Ectodermal cell (in vitro differentiated cells): ENCODE measurements around the gene NUTM2F.
"Not testable (repeated sequence)": the region's sequence is repeated elsewhere in the genome, so short reads cannot be mapped to it uniquely, and the experiment has no call there.

Experiments used
- H3K27ac ChIP-seq: 2 replicates; pipeline ENCODE4 v1.7.0; 2013; ENCODE audit warnings: mild to moderate bottlenecking, low read depth, low read length; ENCODE audit not compliant: insufficient read depth, poor library complexity, severe bottlenecking
- H3K27me3 ChIP-seq: 2 replicates; pipeline ENCODE4 v1.7.0; 2013; ENCODE audit warnings: mild to moderate bottlenecking, low read length; ENCODE audit not compliant: insufficient read depth, control insufficient read depth, poor library complexity, severe bottlenecking
- H3K36me3 ChIP-seq: one replicate; pipeline ENCODE4 v1.7.0; 2013; ENCODE audit warnings: low read length; ENCODE audit not compliant: control insufficient read depth, insufficient read depth
- H3K4me1 ChIP-seq: one replicate; pipeline ENCODE4 v1.7.0; 2013; ENCODE audit warnings: low read length; ENCODE audit not compliant: control insufficient read depth, insufficient read depth
- H3K4me3 ChIP-seq: 2 replicates; pipeline ENCODE4 v1.7.0; 2013; ENCODE audit warnings: low read depth, low read length, control low read depth; ENCODE audit not compliant: insufficient read depth
- H3K9me3 ChIP-seq: 2 replicates; pipeline ENCODE4 v1.7.0; 2013; ENCODE audit warnings: mild to moderate bottlenecking, low read length, moderate library complexity; ENCODE audit not compliant: control insufficient read depth
- WGBS, 2 experiments: methylation state at CpG; one replicate each; pipeline ENCODE4 v1.1.7; 2013; ENCODE audit warnings: missing lambda C conversion rate in 2 of 2; 5-methylcytosine and 5-hydroxymethylcytosine counted together

Gene NUTM2F

DNA sequence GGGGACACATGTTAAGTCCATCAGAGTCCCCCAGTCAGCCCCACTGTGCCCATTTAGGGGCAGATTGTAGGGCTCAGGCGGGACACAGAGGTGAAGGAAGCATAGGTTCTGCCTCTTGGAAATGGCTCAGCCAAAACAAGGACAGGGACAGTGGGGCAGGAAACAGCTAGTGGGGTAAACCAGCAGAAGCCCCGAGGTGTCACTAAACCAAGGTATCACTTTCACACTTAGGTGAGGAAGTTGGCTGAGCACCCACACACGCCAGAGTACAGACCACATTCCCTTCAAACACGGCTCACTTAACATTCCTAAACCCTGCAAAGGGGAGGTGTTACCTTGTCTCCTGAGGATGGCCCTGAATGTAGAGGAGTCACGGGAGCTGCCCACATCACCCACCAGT lies 12.2 kb downstream of the NUTM2F start:
- WGBS, 2 experiments = no CpG with 5 or more reads among the region's 5 CpGs
- not testable (repeated sequence) for H3K4me3 ChIP-seq, H3K36me3 ChIP-seq, H3K9me3 ChIP-seq, H3K27me3 ChIP-seq, H3K4me1 ChIP-seq, H3K27ac ChIP-seq

DNA sequence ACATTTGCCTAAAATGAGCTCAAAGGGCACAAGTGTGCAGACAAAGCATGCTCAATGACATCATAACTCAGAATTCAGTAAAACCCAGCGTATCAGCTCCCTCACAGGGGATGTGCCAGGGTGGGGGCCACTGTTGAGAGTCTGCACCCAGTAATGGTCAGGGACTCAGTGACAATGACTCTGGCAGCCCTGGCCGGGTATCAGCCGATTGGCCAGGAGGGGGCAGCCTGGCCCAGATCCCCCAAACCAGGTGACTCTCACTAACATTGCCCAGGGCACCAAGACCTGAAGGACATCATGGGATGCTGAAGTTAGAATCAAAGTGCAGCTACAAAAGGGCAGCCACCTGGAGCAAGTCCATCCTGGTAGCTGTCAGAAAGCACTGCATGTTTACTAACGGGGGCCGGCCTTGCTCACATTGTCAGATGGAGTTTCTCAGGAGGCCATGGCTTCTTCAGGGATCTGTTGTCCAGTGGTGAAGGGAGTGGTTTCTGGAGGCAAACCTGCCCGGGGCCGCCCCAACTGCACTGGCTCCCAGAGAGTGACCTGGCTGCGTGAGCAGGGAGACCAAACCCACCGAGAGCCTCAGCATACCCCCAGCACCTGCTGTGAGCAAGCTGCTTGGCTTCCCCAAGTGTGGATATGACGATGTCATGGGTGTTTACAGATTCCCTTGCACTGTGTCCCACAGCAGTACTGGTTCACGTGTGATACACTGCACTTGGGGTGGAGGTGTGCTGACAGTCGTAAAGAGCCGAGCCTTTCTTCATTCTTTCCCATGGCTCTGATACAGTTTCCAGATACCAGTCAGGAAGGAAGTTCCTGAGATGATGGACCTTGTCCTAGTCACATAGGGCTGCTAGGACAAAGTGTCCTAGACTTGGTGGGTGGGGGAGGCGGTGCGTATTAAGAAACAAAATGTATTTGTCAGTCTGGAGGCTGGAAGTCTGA lies 13.1 kb downstream of the NUTM2F start:
- WGBS, 2 experiments = 92% methylated on average over 2 of the region's 15 CpGs; no CpG with 5 or more reads in 1 of the 2 experiments
- not testable (repeated sequence) for H3K36me3 ChIP-seq, H3K4me3 ChIP-seq

DNA sequence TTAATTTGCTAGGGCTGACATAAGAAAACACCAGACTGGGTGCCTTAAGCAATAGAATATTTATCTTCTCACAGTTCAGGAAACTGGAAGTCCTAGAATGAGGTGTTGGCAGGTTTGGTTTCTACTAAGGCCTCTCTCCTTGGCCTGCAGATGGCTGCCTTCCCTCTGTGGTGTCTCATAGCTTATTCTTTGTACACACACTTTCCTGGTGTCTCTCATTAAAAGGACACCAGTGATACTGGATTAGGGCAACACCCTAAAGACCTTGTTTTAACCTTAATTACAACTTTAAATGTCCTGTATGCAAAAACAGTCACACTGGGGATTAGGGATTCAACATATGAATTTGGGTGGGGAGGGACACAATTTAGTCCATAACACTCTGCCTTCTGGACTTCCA lies 25.1 kb downstream of the NUTM2F start:
- Histone ChIP-seq H3K9me3 (no peaks in the 10 kb centered on the region), H3K4me1 (peaks cover 5% of the 10 kb centered on the region), H3K27ac (no peak overlapping the region), H3K36me3 (no peaks in the 10 kb centered on the region), H3K27me3 (no peaks in the 10 kb centered on the region), H3K4me3 (no peak overlapping the region)

More for the DNA sequence above, 13.1 kb downstream of the NUTM2F start:
- H3K27me3 ChIP-seq, H3K9me3 ChIP-seq, H3K27ac ChIP-seq, H3K4me1 ChIP-seq: not testable (repeated sequence)

GRCh38 chr9:94302426-94302825 lies 26.0 kb downstream of the NUTM2F start:
- H3K9me3 ChIP-seq = no peaks in the 10 kb centered on the region
- 90 to 95% methylated on average over 4 of the region's 4 CpGs for WGBS, 2 experiments
- no peak overlapping the region for H3K27ac ChIP-seq

GRCh38 chr9:94301583-94301982 lies 26.9 kb downstream of the NUTM2F start:
- H3K27ac ChIP-seq = no peak overlapping the region
- WGBS, 2 experiments = 95 to 97% methylated on average over 5 of the region's 5 CpGs
- H3K27me3 ChIP-seq = no peaks in the 10 kb centered on the region
- no peaks in the 10 kb centered on the region for H3K9me3 ChIP-seq
- no peaks in the 10 kb centered on the region for H3K36me3 ChIP-seq
- no peak overlapping the region for H3K4me3 ChIP-seq
- peaks cover 5% of the 10 kb centered on the region for H3K4me1 ChIP-seq

More at GRCh38 chr9:94302426-94302825, 26.0 kb downstream of the NUTM2F start:
- no peak overlapping the region for H3K4me3 ChIP-seq
- no peaks in the 10 kb centered on the region for H3K27me3 ChIP-seq
- no peaks in the 10 kb centered on the region for H3K36me3 ChIP-seq
- peaks cover 5% of the 10 kb centered on the region for H3K4me1 ChIP-seq

GRCh38 chr9:94300470-94301301 lies 27.8 kb downstream of the NUTM2F start:
- Histone ChIP-seq H3K4me1 (peaks cover 5% of the 10 kb centered on the region), H3K27ac (no peak overlapping the region), H3K36me3 (peaks cover 3% of the 10 kb centered on the region), H3K4me3 (no peak overlapping the region), H3K9me3 (no peaks in the 10 kb centered on the region), H3K27me3 (no peaks in the 10 kb centered on the region)
- 95 to 96% methylated on average over 20 of the region's 20 CpGs for WGBS, 2 experiments

GRCh38 chr9:94298949-94299599 lies 29.4 kb downstream of the NUTM2F start:
- no peak overlapping the region for H3K27ac ChIP-seq
- peaks cover 3% of the 10 kb centered on the region for H3K36me3 ChIP-seq
- no peaks in the 10 kb centered on the region for H3K27me3 ChIP-seq
- 84 to 85% methylated on average over 8 to 9 of the region's 9 CpGs for WGBS, 2 experiments
- no peak overlapping the region for H3K4me3 ChIP-seq
- peaks cover 3% of the 10 kb centered on the region for H3K4me1 ChIP-seq
- no peaks in the 10 kb centered on the region for H3K9me3 ChIP-seq

- no peaks in the 10 kb centered on the region for H3K27me3 ChIP-seq
- H3K27ac ChIP-seq = no peak overlapping the region
- H3K4me1 ChIP-seq = no peaks in the 10 kb centered on the region
- no peaks in the 10 kb centered on the region for H3K36me3 ChIP-seq
- WGBS, 2 experiments = 93 to 94% methylated on average over 2 of the region's 2 CpGs
- H3K9me3 ChIP-seq = no peaks in the 10 kb centered on the region
- no peak overlapping the region for H3K4me3 ChIP-seq
Measured at GRCh38 chr9:94289691-94290090, 38.8 kb downstream of the NUTM2F start.

- no peaks in the 10 kb centered on the region for H3K4me1 ChIP-seq
- WGBS, 2 experiments = 93 to 95% methylated on average over 7 of the region's 7 CpGs
Measured at GRCh38 chr9:94287877-94288513, 40.4 kb downstream of the NUTM2F start.

More at GRCh38 chr9:94287877-94288513, 40.4 kb downstream of the NUTM2F start:
- Histone ChIP-seq H3K27ac (no peak overlapping the region), H3K27me3 (no peaks in the 10 kb centered on the region), H3K36me3 (no peaks in the 10 kb centered on the region), H3K9me3 (no peaks in the 10 kb centered on the region), H3K4me3 (no peak overlapping the region)
